Epidermal melanocyte (primary cell): ENCODE measurements around the gene LCLAT1.

Source experiments
- DNase-seq: peaks from one replicate; pipeline ENCODE4 v3.0.0; 2011; ENCODE audit warnings: low spot score; ENCODE audit not compliant: insufficient read length

LCLAT1 gene

DNA sequence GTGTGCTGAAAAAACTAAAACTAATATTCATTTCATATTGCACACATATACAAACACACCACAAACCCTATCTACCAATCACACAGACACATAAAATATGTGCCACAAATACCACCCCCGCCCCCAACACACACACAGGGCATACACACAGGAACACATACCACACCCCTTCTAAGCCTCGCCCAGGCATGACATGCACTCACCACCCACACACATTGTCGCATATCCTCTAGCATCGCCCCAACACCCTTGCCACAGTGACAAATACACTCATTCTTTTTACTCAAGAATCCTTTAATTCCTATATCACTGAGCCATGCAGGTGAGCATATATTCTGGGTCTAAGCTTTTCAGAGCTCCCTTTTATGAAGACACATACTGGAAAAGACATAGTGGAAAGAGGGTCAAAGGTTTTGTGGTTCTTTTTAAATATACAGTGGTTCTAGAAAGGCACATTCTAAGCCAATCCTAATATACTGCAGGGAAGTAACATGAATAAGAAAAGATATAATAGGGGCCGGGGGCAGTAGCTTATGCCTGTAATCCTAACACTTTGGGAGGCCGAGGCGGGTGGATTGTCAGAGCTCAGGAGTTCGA lies 24.5 kb upstream of the LCLAT1 start:
- no peak for DNase-seq

DNA sequence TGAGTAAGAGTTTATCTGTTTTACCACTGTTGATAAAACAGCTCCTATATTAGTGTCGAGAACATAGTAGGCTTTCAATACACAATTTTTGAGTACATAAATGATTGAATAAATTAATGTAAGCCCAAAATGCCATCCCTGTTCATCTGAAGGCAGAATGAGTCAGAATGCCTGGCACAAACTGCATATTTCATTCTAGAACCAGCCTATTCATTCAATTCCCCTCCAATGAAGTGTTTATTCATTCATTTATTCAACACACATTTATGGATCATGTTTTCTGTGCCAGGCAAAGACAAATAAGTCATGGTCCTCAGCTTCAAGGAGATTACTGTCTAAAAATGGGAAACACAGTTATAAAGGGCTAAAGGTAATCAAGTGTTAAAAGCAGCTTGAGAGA lies 22.8 kb upstream of the LCLAT1 start:
- DNase-seq, result no peak

DNA sequence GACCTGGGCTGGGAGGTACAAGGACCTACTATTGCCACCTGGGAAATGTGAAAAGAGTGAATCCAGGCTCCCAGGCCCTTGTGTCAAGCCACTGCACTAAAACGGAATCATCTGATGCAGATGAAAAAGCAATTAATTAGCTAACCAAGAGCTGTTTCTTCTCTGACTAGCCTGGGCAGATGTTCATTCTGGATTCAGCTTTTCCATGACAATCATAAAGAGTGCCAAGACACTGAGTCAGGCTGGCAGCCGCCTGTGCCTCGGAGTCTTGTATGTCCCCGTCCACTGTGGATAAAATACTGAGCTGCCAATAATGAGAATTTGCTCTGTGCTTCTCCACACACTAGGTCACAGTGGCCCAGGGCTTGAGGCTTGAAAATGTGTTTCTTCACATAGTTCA lies 21.7 kb upstream of the LCLAT1 start:
- DNase-seq, result no peak

GRCh38 chr2:30427606-30428347 lies 19.3 kb upstream of the LCLAT1 start:
- DNase-seq, result no peak

DNA sequence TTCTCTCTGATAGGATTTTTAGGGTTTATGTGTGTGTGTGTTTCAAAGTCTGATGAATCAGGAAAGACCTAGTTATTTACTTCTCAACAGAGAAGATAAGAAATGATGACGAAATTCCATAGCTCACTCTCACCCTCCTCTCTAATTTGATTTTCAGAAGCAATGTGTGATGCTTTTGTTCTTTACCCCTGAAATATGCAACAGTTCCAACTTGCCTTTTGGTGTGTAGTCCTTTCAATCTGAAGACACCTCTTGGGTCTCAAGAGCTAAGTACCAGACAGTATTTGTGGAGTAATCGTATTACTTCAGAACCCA lies 18.7 kb upstream of the LCLAT1 start:
- DNase-seq, result no peak

- DNase-seq, result no peak
These were observed 18.1 kb upstream of the LCLAT1 start for GRCh38 chr2:30428827-30429461.

GRCh38 chr2:30433541-30434299 lies 13.3 kb upstream of the LCLAT1 start:
- DNase-seq, result no peak

DNA sequence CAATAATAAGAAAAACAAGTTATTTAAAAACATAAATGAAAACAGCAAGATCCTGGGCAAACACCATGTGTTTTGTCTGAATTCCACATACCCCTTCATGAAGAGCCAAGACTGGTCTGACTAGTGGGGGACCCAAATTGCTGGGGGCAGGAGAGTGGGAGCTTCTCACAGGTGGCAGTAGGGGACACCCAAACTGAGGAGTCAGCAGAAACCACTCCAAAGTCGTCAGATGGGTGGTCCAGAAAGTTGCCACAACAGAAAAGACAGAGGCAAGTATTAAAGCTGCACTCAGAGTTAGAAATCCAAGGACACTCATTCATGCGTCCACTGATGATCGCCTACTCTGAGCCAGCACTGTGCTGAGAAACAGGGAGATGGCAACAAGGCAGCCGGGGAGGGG lies 12.3 kb upstream of the LCLAT1 start:
- DNase-seq, result no peak

DNA sequence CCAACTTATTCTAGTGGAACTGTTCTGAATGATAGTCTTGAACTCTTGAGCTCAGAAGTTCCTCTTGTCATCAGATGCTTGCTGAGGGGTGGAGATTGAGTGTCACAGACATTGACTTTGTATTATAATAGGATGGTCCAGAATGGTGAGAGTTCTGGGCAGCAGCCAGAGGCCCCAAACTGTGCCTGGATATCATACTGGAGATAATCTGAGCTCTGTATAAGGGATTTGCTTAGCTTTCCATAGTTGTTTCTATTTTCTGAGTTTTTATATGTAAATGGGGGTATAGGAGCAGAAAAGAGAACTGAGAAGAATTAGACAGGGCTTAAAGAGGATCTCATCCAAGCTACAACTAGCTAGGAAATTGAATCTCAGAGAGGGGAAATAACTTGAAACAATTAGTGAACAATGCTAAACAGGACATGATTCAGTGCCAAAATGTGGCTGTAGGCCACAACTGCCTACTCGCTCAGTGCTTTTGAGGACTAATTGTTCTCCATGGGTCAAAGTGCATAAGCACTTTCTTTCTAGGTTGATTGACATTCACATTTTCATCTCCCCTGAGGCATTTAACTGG lies 10.1 kb upstream of the LCLAT1 start:
- DNase-seq, result no peak

- DNase-seq, result no peak
These were observed 9.1 kb upstream of the LCLAT1 start for GRCh38 chr2:30437809-30438548.

- DNase-seq, result no peak
These were observed 7.8 kb upstream of the LCLAT1 start for GRCh38 chr2:30439296-30439695.

DNA sequence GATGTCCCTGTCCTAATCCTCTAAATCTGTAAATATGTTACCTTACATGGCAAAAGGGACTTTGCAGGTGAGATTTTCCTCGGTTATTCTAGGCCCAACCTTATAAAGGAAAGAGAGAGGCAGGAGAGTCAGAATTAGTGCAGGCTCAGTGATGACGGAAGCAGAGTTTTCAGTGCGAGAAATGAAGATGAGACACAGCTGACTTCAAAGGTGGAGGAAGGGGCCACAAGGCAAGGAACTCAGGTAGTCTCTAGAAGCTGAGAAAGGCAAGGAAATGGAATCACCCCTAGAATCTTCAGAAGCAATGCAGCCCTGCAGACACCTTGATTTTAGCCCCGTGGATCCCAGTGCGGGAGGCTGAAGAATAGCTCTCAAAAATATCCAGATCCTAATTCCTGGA lies 7.2 kb upstream of the LCLAT1 start:
- no peak for DNase-seq

GRCh38 chr2:30441023-30441422 lies 6.0 kb upstream of the LCLAT1 start:
- no peak for DNase-seq

DNA sequence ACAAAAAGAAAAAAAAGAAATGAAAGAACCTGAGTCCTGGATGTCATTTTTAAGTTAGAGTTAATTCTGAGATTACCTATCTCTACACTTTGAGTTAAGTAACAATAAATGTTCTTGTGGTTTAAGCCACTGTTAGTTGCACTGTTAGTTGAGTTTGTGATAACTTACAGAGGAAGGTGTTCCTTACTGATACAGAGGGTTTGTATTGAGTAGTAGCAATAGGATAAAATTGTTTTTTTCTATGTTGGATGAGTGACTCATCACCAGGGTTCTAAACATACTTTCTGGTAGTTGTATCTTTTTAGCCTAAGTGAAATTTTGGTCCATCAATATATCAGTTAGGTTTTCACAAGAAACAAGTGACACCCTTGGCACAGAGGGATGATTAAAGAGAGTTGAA lies 4.0 kb upstream of the LCLAT1 start:
- no peak for DNase-seq

GRCh38 chr2:30444273-30444672 lies 2.8 kb upstream of the LCLAT1 start:
- DNase-seq, result no peak

DNA sequence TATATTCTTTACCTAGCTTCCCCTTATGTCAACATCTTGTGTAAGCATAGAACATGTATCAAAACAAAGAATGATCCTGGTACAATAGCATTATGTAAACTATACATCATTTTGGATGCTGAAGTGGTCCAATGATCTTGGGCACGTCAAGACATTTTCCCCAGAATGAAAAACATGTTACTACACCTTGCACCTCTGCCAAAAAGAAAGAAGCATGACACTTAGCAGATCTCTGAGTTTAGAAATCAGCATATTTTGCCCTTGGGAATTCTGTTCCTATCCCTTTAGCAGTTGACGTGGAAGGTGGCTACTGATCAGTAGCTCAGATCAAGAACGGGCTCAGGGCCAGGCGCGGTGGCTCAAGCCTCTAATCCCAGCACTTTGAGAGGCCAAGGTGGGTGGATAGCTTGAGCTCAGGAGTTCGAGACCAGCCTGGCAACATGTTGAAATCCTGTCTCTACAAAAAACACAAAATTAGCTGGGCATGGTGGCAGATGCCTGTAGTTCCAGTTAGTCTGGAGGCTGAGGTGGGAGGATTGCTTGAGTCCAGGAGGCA lies 1.7 kb upstream of the LCLAT1 start:
- DNase-seq, result no peak

GRCh38 chr2:30446602-30447148 lies 371 bp upstream of the LCLAT1 start:
- DNase-seq, result no peak

- no peak for DNase-seq
These were observed 1.3 kb downstream of the LCLAT1 start for GRCh38 chr2:30448308-30448707.

- no peak for DNase-seq
These were observed 1.8 kb downstream of the LCLAT1 start for GRCh38 chr2:30448866-30449265.

GRCh38 chr2:30450025-30450424 lies 3.0 kb downstream of the LCLAT1 start:
- DNase-seq, result no peak

GRCh38 chr2:30453498-30453897 lies 6.5 kb downstream of the LCLAT1 start:
- no peak for DNase-seq
